Heart left ventricle (tissue), 16 donors: ENCODE measurements around the gene PRKRIP1. TPM values are rescaled to one million over a fixed set of nuclear protein-coding genes. Genes with fewer than 3 reads are reported as not detected.

Source experiments
- ATAC-seq, 4 donors: fragments of 200-7000 bp; cut with Tn5 transposase; one replicate each; pipeline ENCODE4 v1.9.1; 2020 to 2022; ENCODE audit warnings: moderate library complexity in 4 of 4, mild to moderate bottlenecking in 3 of 4, moderate number of reproducible peaks in 1 of 4
- DNase-seq, 5 donors: peaks; one replicate each; pipeline ENCODE4 v3.0.0-alpha.2; 2020
- H3K27ac ChIP-seq, 12 donors: fragments of 200-600 bp; sonication (generic) in 4 of 12; one replicate each; pipeline versions ENCODE4 v1.5.0 to v1.8.0; 2016 to 2022; ENCODE audit warnings: mild to moderate bottlenecking in 2 of 12
- H3K27me3 ChIP-seq, 9 donors: fragments of 200-600 bp; sonication (generic) in 2 of 9; one replicate each; pipeline versions ENCODE4 v1.5.1 to v1.8.0; 2016 to 2022; ENCODE audit warnings: mild to moderate bottlenecking in 3 of 9
- H3K36me3 ChIP-seq, 9 donors: fragments of 200-600 bp; sonication (generic) in 2 of 9; one replicate each; pipeline versions ENCODE4 v1.5.0 to v1.8.0; 2018 to 2022; ENCODE audit warnings: mild to moderate bottlenecking in 2 of 9
- H3K4me1 ChIP-seq, 12 donors: fragments of 200-600 bp; sonication (generic) in 4 of 12; one replicate each; pipeline versions ENCODE4 v1.5.0 to v1.8.0; 2016 to 2022; ENCODE audit warnings: mild to moderate bottlenecking in 3 of 12
- H3K4me3 ChIP-seq, 12 donors: fragments of 200-600 bp; sonication (generic) in 4 of 12; one replicate each; pipeline versions ENCODE4 v1.5.0 to v1.8.0; 2017 to 2022; ENCODE audit warnings: mild to moderate bottlenecking in 9 of 12, moderate library complexity in 4 of 12
- H3K9me3 ChIP-seq, 12 donors: fragments of 200-600 bp; sonication (generic) in 4 of 12; one replicate each; pipeline versions ENCODE4 v1.5.0 to v1.8.0; 2016 to 2022; ENCODE audit warnings: mild to moderate bottlenecking in 1 of 12
- CTCF ChIP-seq, 12 donors: fragments of 200-600 bp; sonication (generic) in 4 of 12; IDR thresholded peaks; one replicate each; pipeline versions ENCODE4 v1.5.0 to v1.8.0; 2018 to 2022; ENCODE audit warnings: antibody characterized with exemption in 12 of 12, mild to moderate bottlenecking in 5 of 12
- POLR2A ChIP-seq, 2 donors: fragments of 450-650 bp; IDR thresholded peaks; one replicate each; pipeline ENCODE4 v1.6.1; 2017; ENCODE audit warnings: antibody characterized with exemption in 2 of 2, mild to moderate bottlenecking in 2 of 2, moderate library complexity in 2 of 2
- WGBS, 4 donors: extraction: QIAGEN DNeasy Blood & Tissue Kit in 2 of 4; methylation state at CpG; one replicate each; pipeline versions ENCODE4 v1.1.5 to v1.1.7; 2013 to 2018; 5-methylcytosine and 5-hydroxymethylcytosine counted together
- intact Hi-C, 10 donors: fragments of 100-400 bp; cut with DNase I; formaldehyde crosslinking; loops; one replicate each; pipeline versions ENCODE4 v1.11.1 to v1.14.2; 2022
- polyA plus RNA-seq, 2 donors: library from polyadenylated mRNA; stranded (reverse); fragments of 200-250 nt; gene quantifications; one replicate each; pipeline ENCODE4 v1.2.3, GENCODE V29; 2013
- total RNA-seq, 9 donors: library from RNA; depleted of rRNA in 2 of 9; stranded (reverse); fragments of >200 nt in 2 of 9; fragmentation: NEBNext Ultra II Directional in 3 of 9; extraction: Animal tissue kit (Norgen Biotek cat#: 25700) in 3 of 9; gene quantifications; one replicate each; pipeline versions ENCODE4 v1.1.0 to v1.2.4, GENCODE V29; 2016 to 2023
- donor health status: ischemic (EF 13 %, LVEDD 7.1; RV severe dilation, severe dysfunction).
- donor health status: healthy with polysubstance abuse.
- donor health status: DM: no; HTN: yes; CAD: no.
- donor health status: DM: no; HTN: no; CAD: no.
- donor health status: ischemic (EF 25% LVEDD 6.9; RV normal size, moderate dysfunction).
- donor health status: ischemic (EF 25% LVEDD 5.7; RV mildly dilated, moderate dysfunction).
- donor health status: healthy.
- donor health status: DM: yes; HTN: yes; CAD: no.
- donor health status: ischemic (EF 35%, LVEDD 5.7; RV mildly dilated, moderate dysfunction).
- donor health status: nonischemic (EF 11% LVEDD 7.7; RV severe dilation, severe dysfunction).
- donor health status: DM: yes; HTN: yes; CAD: no.
- donor health status: PGD.
- donor health status: ischemic (EF 29% LVEDD 5.4; RV normal size, mild dysfunction).
- donor health status: nonischemic (EF 23%, LVEDD 6.1; RV moderate dilation, normal function).

Gene PRKRIP1
- total and polyA plus RNA-seq, 11 donors, result 7.4 to 15.2 (median 11.7) TPM

- intact Hi-C loops, result loop anchor here in 1 of 10 donors (1.0 kb wide), 1 partner anchor 37 kb away; the partner anchor contains the start of gene PRKRIP1
- Histone ChIP-seq H3K36me3 (peaks cover 0 to 10% (median 0%) of the 10 kb centered on the region in 9 donors), H3K4me1 (peaks cover 0 to 44% (median 5%) of the 10 kb centered on the region in 12 donors), H3K4me3 (peak within 1 kb of the TSS; percentile 73 to 95 (median 86)), H3K9me3 (no peaks in the 10 kb centered on the region), H3K27me3 (no peaks in the 10 kb centered on the region), H3K27ac (peak within 1 kb of the TSS in 11 of 12 donors; percentile 54 to 84 (median 69))
- ATAC-seq (peak; percentile 27 to 86 (median 80)), DNase-seq (peak; percentile 82 to 93 (median 86))
- TF ChIP-seq CTCF (IDR thresholded peaks at IDR 0.05) (no peak), POLR2A (IDR thresholded peaks at IDR 0.05) (peak in 1 of 2 donors; percentile 30)
- WGBS, 4 donors, result 0 to 1% (median 1%) methylated on average over 21 to 90 of the region's 90 CpGs
These were observed 37.3 kb downstream of the PRKRIP1 start, which contains the start of gene ORAI2 for GRCh38 chr7:102433219-102434038. ORAI2 (plus strand) TSS chr7:102433575; CDS start chr7:102438957, 5,382 bp downstream.

- H3K9me3 ChIP-seq, result no peaks in the 10 kb centered on the region
- peak overlapping the region; percentile 73 to 95 (median 86) for H3K4me3 ChIP-seq
- H3K27ac ChIP-seq, result peak overlapping the region in 9 of 12 donors; percentile 54 to 84 (median 73)
- TF ChIP-seq POLR2A (IDR thresholded peaks at IDR 0.05), result no peak
- no peak for TF ChIP-seq CTCF (IDR thresholded peaks at IDR 0.05)
- no peaks in the 10 kb centered on the region for H3K27me3 ChIP-seq
- peaks cover 0 to 44% (median 5%) of the 10 kb centered on the region in 12 donors for H3K4me1 ChIP-seq
- ATAC-seq, result peak in 2 of 4 donors; percentile 7 to 27
- WGBS, 4 donors, result 21 to 38% (median 34%) methylated on average over 7 to 9 of the region's 9 CpGs
- intact Hi-C loops, result no loop called here
- peaks cover 0 to 16% (median 0%) of the 10 kb centered on the region in 9 donors for H3K36me3 ChIP-seq
- DNase-seq, result no peak
These were observed 37.9 kb downstream of the PRKRIP1 start for GRCh38 chr7:102434039-102434486.

GRCh38 chr7:102436118-102436517 lies 40.0 kb downstream of the PRKRIP1 start:
- Histone ChIP-seq H3K27me3 (no peaks in the 10 kb centered on the region), H3K4me3 (no peak overlapping the region), H3K9me3 (no peaks in the 10 kb centered on the region), H3K4me1 (peaks cover 0 to 46% (median 12%) of the 10 kb centered on the region in 12 donors), H3K36me3 (peaks cover 0 to 32% (median 0%) of the 10 kb centered on the region in 9 donors), H3K27ac (no peak overlapping the region)
- intact Hi-C loops, result no loop called here
- DNase-seq, result no peak
- WGBS, 4 donors, result 91 to 96% (median 95%) methylated on average over 10 of the region's 10 CpGs
- no peak for TF ChIP-seq POLR2A (IDR thresholded peaks at IDR 0.05)
- TF ChIP-seq CTCF (IDR thresholded peaks at IDR 0.05), result no peak
- ATAC-seq, result no peak
